HL-60 (cell line): Measurements from ENCODE around the gene KLHL3.

ENCODE experiments used
- DNase-seq, 2 experiments: peaks; one replicate each; pipeline ENCODE4 v3.0.0-alpha.2; 2010 to 2020; ENCODE audit warnings: low read depth in 1 of 2, low spot score in 1 of 2
- H3K27ac ChIP-seq: fragments of 250-450 bp; sonication (Bioruptor Pico); replicated peaks from 2 replicates; pipeline ENCODE4 v1.5.1; 2020; ENCODE audit warnings: mild to moderate bottlenecking, moderate library complexity
- H3K27me3 ChIP-seq: fragments of 250-450 bp; sonication (Bioruptor Pico); 2 replicates; pipeline ENCODE4 v1.5.1; 2021; ENCODE audit warnings: mild to moderate bottlenecking, moderate library complexity; ENCODE audit not compliant: insufficient read depth, poor library complexity, severe bottlenecking
- H3K4me3 ChIP-seq: replicated peaks from 2 replicates; pipeline ENCODE4 v1.5.1; 2011; ENCODE audit warnings: mild to moderate bottlenecking, control low read depth, low read length; ENCODE audit not compliant: insufficient read depth
- CTCF ChIP-seq: IDR thresholded peaks from one replicate; pipeline ENCODE4 v1.5.1; 2011; ENCODE audit warnings: low read length, control low read depth, inconsistent platforms; ENCODE audit not compliant: insufficient read depth
- GABPA ChIP-seq: IDR thresholded peaks from 2 replicates; pipeline ENCODE4 v1.6.1; 2012; ENCODE audit warnings: low read depth
- POLR2AphosphoS5 ChIP-seq: IDR thresholded peaks from 2 replicates; pipeline ENCODE4 v1.6.1; 2012; ENCODE audit warnings: low read depth
- REST ChIP-seq: IDR thresholded peaks from 2 replicates; pipeline ENCODE4 v1.6.1; 2012; ENCODE audit warnings: low read depth; ENCODE audit not compliant: insufficient replicate concordance
- SPI1 ChIP-seq: IDR thresholded peaks from 2 replicates; pipeline ENCODE4 v1.6.1; 2012; ENCODE audit warnings: low read depth, mild to moderate bottlenecking, borderline replicate concordance

The KLHL3 gene

GRCh38 chr5:137611011-137611580, 124.8 kb downstream of the KLHL3 start:
- H3K27ac ChIP-seq: no peak overlapping the region
- no peak for TF ChIP-seq GABPA
- no peak for DNase-seq
- H3K27me3 ChIP-seq: no peaks in the 10 kb centered on the region
- no peak overlapping the region for H3K4me3 ChIP-seq

GRCh38 chr5:137610598-137610997, 125.3 kb downstream of the KLHL3 start:
- no peak overlapping the region for H3K4me3 ChIP-seq
- H3K27ac ChIP-seq: no peak overlapping the region
- DNase-seq: no peak
- TF ChIP-seq SPI1: no peak
- TF ChIP-seq REST: no peak
- TF ChIP-seq CTCF: no peak
- TF ChIP-seq GABPA: no peak
- TF ChIP-seq POLR2AphosphoS5: no peak
- no peaks in the 10 kb centered on the region for H3K27me3 ChIP-seq

GRCh38 chr5:137609127-137609526, 126.8 kb downstream of the KLHL3 start:
- Histone ChIP-seq H3K4me3 (no peak overlapping the region), H3K27me3 (no peaks in the 10 kb centered on the region), H3K27ac (no peak overlapping the region)
- TF ChIP-seq SPI1 (no peak), REST (no peak), POLR2AphosphoS5 (no peak), GABPA (no peak), CTCF (no peak)
- DNase-seq: no peak

GRCh38 chr5:137607771-137608170, 128.1 kb downstream of the KLHL3 start:
- TF ChIP-seq CTCF (no peak), GABPA (no peak), REST (no peak), SPI1 (no peak), POLR2AphosphoS5 (no peak)
- no peak overlapping the region for H3K27ac ChIP-seq
- H3K4me3 ChIP-seq: no peak overlapping the region
- no peaks in the 10 kb centered on the region for H3K27me3 ChIP-seq
- no peak for DNase-seq
